Renal cortex interstitium (tissue), 11 donors: ENCODE measurements around the gene MTRFR. TPM values are rescaled to one million over a fixed set of nuclear protein-coding genes. Genes with fewer than 3 reads are reported as not detected.
A peak's percentile ranks its signal among the peaks of the same experiment; 100 is the strongest.

ENCODE experiments used
- DNase-seq, 11 donors: peaks; one replicate each; pipeline ENCODE4 v3.0.0-alpha.2; 2013; ENCODE audit warnings: low read depth in 9 of 11, low spot score in 4 of 11; ENCODE audit errors: extremely low read depth in 1 of 11
- polyA plus RNA-seq, 3 donors: library from polyadenylated mRNA; unstranded; fragments of 120-200 nt; gene quantifications; one replicate each; pipeline ENCODE4 v1.2.1, GENCODE V29; 2013; ENCODE audit not compliant: insufficient read length in 3 of 3

The MTRFR gene
- polyA plus RNA-seq, 3 donors: 22.2 to 25.7 (median 23.8) TPM

DNA sequence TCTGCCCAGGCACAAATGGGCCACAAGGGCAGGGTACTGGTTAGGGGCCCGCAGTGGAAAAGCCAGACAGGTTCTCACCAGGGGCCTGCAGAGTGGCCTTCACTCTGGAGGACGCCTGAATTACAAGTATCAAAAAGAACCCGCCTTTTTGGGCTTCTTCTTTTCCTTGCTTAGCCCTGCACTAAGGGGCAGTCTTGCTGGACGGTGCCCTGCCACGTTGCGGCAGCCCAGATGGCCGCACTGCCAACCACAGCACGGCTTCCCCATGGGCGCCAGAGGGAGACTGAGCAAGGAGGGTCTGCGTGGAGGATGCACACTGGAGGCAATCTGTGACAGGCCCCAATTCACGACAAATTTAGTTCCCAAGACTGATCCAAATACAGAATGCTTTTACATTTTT is 56.7 kb downstream of the MTRFR start:
- DNase-seq: no peak

DNA sequence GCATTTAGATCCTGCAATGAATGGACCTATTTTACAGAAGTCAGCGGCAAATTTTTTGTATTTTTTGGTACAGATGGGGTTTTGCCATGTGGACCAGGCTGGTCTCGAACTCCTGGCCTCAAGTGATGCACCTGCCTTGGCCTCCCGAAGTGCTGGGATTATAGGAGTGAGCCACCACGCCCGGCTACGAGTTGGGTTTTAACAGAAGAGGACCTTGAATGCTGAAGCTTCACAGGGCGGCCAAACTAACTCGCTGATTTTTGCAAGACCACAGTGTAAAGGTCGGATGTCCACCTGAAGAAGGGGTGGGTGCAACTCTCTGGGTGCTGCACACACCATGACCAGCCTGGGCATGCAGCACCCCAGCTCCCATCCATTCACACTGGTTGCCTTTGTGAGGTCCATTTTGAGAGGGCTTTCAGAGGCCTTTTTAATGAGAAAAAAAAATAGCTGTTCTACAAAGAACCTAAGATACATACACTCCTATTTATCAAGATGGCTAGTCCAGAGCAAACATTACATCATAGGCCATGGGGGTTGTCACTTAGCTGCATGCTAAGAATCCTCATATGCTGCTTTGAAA is 60.0 kb downstream of the MTRFR start:
- no peak for DNase-seq

DNA sequence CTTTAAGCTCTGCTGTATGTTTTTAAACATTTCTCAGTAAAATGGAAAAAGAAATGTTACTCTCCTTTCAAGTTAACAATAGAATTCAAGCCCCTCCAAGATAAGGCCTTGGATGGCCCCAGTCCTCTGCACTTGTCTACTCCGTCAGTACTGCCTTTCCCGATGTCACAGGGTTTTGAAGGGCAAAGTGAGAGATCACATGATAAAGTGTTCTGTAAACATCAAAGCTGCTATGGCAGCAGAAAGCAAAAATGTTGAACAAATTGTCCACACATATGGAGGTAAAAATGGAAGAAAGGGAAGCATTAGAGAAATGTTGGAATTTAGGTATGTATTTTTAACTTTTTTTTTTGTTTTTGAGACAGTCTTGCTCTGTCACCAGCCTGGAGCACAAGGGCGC is 71.9 kb downstream of the MTRFR start:
- DNase-seq: peak in 1 of 11 donors; percentile 5

DNA sequence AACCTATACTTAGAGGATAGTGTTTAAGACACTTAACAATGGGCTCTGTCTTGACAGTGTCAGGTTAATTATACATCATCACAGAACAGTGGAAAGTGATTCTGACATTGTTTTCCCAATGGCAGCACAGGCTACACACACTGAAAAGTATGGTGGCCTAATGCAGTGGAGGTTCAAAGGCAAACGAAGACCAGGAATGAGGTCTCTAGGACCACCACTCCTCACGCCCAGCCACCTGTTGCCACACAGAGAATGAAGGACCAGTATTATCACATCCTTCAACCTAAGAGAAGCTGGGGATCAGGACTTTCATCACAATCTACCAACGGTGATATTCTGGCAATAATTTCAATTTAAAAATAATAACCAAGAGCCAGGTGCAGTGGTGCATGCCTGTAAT is 73.0 kb downstream of the MTRFR start:
- DNase-seq: no peak

Other genes with a start within 250 kb of the MTRFR start
- 1 to 10 TPM; 6.9 to 9.7 (median 7.7) TPM for gene PITPNM2, start 82.3 kb upstream of the MTRFR start, polyA plus RNA-seq
- 10 to 100 TPM; 34.0 to 38.8 (median 38.6) TPM for gene MPHOSPH9, start 295 bp upstream of the MTRFR start, polyA plus RNA-seq
- 100 to 1,000 TPM; 159 to 203 (median 193) TPM for gene CDK2AP1, start 38.4 kb downstream of the MTRFR start, polyA plus RNA-seq
- 10 to 100 TPM; 29.8 to 34.2 (median 30.1) TPM for gene SBNO1, start 131.4 kb downstream of the MTRFR start, polyA plus RNA-seq
- gene KMT5A, start 150.7 kb downstream of the MTRFR start, polyA plus RNA-seq: 10 to 100 TPM; 48.8 to 53.3 (median 50.5) TPM
- gene RILPL2, start 203.2 kb downstream of the MTRFR start, polyA plus RNA-seq: 1 to 10 TPM; 5.2 to 5.6 (median 5.4) TPM
- 10 to 100 TPM; 41.3 to 43.9 (median 43.2) TPM for gene SNRNP35, start 224.7 kb downstream of the MTRFR start, polyA plus RNA-seq